Thyroid gland (tissue), 4 donors: ENCODE measurements around the gene DKKL1.

Experiments
- CTCF ChIP-seq, 6 experiments: fragments of 200-600 bp in 3 of 6; fragments of 450-650 bp in 3 of 6; sonication (generic) in 3 of 6; IDR thresholded peaks; one replicate each; pipeline ENCODE4 v1.5.1; 2016 to 2019; ENCODE audit warnings: antibody characterized with exemption in 6 of 6, mild to moderate bottlenecking in 2 of 6, inconsistent platforms in 1 of 6, moderate library complexity in 1 of 6
- POLR2A ChIP-seq, 2 donors: fragments of 450-650 bp; IDR thresholded peaks; one replicate each; pipeline ENCODE4 v1.6.1; 2017; ENCODE audit warnings: antibody characterized with exemption in 2 of 2, mild to moderate bottlenecking in 2 of 2, moderate library complexity in 1 of 2

DNA sequence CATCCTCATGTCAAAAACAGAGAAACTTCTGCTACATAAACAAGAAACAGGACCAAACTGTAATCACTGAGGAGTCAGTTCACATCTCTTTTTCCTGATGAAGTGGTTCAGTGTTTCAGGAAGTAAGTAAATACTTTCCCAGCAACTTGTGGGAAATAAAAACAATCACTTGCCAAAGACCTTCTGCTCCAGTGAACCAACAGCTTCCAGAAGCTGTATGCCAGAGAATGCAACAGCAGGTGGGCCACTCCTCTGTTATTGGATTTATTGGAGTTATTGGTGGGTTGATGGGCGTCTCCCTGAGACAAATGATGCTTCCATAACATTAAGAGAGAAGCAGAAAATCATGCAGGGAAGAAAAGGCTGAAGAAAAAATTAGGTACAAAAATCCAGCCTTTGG, 48.6 kb upstream of the DKKL1 start:
- TF ChIP-seq POLR2A (IDR thresholded peaks at IDR 0.05) (no peak), CTCF (IDR thresholded peaks at IDR 0.05) (no peak)
